GM18511 (cell line): Measurements from ENCODE around the gene HELT.
A peak's percentile ranks its signal among the peaks of the same experiment; 100 is the strongest.
"Not testable (repeated sequence)": the region's sequence is repeated elsewhere in the genome, so short reads cannot be mapped to it uniquely, and the experiment has no call there.

Experiments used
- ATAC-seq: cut with Tn5 transposase; IDR thresholded peaks from one replicate; pipeline ENCODE4 v1.9.1; 2021; ENCODE audit warnings: mild to moderate bottlenecking, moderate library complexity; ENCODE audit not compliant: unreplicated experiment

Gene HELT

GRCh38 chr4:185035284-185035683 is 17.0 kb downstream of the HELT start:
- ATAC-seq = no peak

- no peak for ATAC-seq
These were observed 17.7 kb downstream of the HELT start for GRCh38 chr4:185036019-185036418.

GRCh38 chr4:185036842-185037241 is 18.6 kb downstream of the HELT start:
- ATAC-seq = no peak

GRCh38 chr4:185039508-185040273 is 21.4 kb downstream of the HELT start:
- peak; percentile 82 for ATAC-seq

GRCh38 chr4:185040523-185040922 is 22.2 kb downstream of the HELT start:
- ATAC-seq = no peak

- ATAC-seq = not testable (repeated sequence)
These were observed 32.0 kb downstream of the HELT start for GRCh38 chr4:185050286-185050685.

- ATAC-seq = not testable (repeated sequence)
These were observed 33.0 kb downstream of the HELT start for GRCh38 chr4:185051283-185051682.

GRCh38 chr4:185053746-185054145 is 35.5 kb downstream of the HELT start:
- ATAC-seq = no peak

GRCh38 chr4:185054272-185054671 is 36.0 kb downstream of the HELT start:
- ATAC-seq = no peak

GRCh38 chr4:185054886-185055285 is 36.6 kb downstream of the HELT start:
- no peak for ATAC-seq

GRCh38 chr4:185061610-185062009 is 43.3 kb downstream of the HELT start:
- ATAC-seq = no peak

GRCh38 chr4:185062606-185063005 is 44.3 kb downstream of the HELT start:
- ATAC-seq = no peak

- ATAC-seq = no peak
These were observed 47.9 kb downstream of the HELT start for GRCh38 chr4:185066179-185066578.

GRCh38 chr4:185068837-185069236 is 50.5 kb downstream of the HELT start:
- ATAC-seq = no peak
